Measurements from ENCODE around the gene CHMP6.

CHMP6 gene

DNA sequence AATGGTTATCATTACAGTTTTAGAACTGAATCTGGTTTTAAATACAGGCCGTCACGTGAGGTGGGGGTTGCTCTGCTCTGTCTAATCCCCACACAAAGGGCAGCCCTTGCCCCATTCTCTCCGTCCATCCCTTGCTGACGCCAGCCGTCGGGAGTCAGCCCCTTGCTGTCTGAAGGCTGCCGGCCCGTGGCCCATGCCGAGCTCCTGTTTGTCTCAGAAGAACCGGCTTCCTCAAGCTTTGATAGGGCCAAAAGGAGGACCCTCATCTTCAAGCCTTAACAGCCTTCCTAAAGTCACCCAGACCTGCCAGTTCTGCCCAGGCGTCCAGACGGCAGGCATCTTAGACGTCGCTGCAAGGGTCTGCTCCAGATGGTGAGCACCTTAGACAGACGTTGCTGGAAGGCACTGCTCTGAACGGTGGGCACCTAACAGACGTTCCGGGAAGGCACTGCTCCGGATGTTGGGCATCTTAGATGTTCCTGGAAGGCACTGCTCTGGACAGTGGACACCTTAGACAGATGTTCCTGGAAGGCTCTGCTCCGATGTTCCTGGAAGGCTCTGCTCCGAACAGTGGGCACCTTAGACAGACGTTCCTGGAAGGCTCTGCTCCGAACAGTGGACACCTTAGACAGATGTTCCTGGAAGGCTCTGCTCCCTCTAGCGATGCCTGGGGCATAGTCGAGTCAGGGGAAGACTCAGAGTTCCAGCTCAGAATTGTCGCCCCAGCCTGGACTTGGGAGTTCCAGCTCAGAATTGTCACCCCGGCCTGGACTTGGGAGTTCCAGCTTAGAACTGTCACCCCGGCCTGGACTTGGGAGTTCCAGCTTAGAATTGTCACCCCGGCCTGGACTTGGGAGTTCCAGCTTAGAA, 35.1 kb upstream of the CHMP6 start:
- no peak for DNase-seq

DNA sequence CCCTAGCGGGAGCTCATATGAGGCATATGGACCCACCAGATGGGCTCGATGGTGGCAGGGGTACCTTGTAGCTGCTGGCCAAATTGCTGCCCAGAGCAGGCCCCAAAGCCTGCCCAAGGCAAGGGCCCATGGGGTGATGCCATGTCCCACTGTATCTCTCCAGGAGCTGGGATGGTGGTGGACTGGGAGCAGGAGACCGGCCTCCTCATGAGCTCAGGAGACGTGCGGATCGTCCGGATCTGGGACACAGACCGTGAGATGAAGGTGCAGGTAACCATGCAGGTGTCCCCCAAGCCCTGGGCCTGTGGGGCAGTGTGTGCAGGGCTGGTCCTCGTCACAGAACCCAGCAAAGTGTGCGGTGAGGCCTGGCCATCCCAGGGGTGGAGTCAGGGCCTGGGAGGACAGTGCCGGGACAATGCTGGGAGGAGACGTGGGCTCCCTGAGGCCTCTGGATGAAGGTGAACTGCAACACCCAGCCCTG, 34.1 kb upstream of the CHMP6 start:
- no peak for DNase-seq

DNA sequence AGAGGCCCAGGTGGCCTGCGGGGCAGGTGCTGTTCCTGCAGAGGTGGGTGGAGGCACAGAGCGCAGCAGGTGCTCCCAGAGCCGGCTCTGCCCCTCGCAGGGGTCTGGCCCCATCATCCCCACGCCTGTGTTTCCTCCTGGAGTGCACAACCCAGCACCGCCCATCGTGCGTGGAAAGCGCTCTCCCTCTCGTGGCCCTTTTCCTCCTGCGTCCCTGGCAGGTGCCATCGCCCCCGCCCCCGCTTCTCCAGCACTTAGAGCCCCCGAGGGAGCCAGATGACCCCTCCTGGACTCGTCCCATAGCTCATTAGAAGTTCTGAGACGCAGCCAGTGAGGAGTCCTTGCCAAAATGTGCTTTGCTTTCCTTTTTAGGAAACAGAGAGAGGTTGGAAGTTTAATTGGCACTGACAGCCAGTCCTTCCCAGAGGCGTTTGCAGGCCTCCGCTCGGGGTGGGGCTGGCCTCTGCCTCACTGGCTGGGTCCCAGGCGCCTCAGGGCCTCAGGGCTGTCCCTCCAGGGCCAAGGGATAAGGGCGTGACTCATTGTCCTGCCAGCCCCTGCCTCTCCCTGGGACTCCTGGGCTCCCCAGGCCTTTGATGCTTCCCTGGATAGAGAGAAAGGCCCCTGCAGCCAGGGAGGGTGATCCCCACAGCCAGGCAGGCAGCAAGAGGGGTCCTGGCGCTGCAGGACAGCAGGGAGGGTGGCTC, 32.2 kb upstream of the CHMP6 start:
- no peak for DNase-seq

DNA sequence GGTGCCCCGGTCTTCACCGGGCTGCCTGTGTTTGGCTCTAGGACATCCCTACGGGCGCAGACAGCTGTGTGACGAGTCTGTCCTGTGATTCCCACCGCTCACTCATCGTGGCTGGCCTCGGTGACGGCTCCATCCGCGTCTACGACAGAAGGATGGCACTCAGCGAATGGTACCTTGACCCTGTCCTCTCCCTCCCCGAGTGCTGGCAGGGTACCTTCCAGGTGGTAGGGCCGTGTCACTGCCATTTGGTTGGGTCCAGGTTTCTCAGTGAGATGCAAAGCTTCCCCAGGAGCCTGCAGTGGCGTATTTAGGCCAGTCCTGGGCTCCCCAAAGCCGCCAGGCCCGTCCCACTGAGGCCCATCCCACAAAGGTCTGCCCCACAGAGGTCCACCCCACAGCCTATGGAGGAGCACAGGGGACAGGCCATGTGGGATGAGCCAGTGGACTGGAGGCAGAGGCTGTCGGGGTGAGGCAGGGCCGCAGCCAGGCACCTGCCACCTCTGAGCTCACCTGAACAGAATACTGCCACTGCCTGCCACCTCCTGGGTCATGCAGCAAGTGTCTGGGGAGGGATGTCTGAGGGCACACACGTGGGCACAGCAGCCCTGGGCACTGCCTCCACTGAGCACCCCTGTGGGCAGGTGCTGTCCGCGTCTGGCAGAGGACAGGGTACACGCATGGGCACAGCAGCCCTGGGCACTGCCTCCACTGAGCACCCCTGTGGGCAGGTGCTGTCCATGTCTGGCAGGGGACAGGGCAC, 31.4 kb upstream of the CHMP6 start:
- no peak for DNase-seq

DNA sequence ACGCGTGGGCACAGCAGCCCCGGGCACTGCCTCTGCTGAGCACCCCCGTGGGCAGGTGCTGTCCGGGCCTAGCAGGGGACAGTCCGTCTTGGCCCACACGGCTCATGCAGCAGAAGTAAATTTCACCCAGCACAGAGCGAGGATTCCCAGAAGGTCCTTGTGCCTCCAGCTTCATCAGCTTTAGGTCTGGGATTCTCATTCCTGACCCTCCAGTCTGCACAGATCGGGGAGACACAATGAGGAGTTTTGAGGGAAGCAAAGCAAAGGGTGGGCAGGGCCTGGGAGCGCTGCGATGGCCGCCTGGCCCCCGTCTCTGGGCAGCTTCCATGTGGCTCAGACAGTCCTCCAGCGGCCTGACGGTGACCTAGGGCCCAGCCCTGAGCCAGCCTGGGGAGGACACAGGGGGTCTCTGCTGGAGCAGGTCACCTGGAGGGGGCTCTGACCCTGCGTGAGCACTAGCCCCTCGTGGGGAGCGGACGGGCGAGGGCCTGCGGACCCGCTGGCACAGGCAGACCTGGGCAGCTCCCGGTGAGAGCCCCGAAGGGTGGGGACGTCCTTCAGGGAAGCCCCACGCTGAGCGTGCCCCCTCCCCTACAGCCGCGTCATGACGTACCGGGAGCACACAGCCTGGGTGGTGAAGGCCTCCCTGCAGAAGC, 30.7 kb upstream of the CHMP6 start:
- no peak for DNase-seq

DNA sequence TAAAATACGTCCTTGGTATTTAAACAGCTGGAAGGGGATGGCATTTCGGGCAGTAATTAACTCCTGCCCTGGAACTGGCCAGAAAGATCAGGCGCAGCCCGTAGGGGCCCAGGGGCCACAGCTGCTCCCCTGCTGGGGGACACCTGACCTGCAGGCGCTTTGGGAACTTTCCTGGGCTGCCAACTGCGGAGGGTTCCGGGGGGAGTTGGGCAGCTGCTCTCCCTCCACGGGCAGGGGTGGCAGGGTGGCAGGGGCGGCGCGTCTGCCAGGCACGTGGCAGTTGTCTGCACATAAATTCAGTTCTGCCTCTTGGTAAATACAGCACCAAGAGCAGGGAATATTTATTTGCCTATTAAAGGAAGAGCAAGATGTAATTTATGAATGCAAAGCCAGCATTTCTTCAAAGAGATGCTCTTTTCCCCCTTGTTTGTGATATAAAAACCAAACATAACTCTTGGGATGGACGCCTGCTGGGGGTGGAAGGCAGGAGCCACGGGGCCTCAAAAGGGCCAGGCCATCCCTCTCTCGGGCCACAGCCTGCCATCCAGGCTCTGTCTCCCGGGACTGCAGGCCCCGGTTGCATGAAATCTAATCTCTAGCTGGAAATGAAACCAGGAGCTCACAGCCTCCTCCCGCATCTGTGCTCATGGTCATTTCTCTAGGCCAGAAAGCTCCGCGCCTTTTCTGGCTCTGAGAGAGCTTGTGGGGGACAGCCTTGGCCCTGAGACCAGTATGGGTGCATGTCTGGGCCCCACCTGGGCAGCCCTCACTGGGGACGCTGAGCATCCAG, 29.9 kb upstream of the CHMP6 start:
- DNase-seq: no peak

DNA sequence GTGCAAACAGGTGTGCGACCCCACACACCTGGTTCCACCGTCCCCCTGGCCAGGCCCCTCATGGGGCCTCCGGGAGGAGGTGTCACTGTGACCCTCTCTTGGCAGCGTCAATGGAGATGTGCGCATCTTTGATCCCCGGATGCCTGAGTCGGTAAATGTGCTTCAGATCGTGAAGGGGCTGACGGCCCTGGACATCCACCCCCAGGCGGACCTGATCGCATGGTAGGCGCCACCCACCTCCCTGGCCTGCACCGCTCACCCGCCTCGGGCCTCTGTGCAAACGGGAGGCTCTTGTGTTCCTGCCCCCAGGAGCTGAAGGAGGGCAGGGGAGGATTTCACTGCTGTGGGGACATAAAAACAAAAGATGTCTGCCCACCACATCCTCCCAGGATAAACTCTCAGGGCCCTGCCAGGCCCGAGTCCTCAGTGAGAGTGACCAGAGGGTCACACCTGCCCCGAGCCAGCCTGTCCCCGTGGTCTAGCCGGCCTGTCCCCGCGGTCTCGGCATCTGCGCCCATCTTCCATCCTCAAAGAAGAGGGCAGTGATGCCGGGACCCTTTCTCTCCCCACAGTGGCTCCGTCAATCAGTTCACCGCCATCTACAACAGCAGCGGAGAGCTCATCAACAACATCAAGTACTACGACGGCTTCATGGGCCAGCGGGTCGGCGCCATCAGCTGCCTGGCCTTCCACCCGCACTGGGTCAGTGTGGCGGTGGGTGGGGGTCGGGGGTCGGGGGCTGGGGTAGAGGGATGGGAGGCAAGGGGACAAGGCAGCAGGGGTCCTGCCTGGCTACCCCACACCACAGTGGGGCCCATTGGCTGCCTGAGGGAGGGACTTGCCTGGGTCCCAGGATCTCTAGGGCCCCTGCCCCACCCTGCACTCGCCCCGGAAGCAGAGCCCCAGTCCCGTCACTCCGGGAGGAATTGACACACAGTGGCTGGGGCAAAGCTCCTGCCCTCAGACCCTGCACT, 29.0 kb upstream of the CHMP6 start:
- DNase-seq: no peak

DNA sequence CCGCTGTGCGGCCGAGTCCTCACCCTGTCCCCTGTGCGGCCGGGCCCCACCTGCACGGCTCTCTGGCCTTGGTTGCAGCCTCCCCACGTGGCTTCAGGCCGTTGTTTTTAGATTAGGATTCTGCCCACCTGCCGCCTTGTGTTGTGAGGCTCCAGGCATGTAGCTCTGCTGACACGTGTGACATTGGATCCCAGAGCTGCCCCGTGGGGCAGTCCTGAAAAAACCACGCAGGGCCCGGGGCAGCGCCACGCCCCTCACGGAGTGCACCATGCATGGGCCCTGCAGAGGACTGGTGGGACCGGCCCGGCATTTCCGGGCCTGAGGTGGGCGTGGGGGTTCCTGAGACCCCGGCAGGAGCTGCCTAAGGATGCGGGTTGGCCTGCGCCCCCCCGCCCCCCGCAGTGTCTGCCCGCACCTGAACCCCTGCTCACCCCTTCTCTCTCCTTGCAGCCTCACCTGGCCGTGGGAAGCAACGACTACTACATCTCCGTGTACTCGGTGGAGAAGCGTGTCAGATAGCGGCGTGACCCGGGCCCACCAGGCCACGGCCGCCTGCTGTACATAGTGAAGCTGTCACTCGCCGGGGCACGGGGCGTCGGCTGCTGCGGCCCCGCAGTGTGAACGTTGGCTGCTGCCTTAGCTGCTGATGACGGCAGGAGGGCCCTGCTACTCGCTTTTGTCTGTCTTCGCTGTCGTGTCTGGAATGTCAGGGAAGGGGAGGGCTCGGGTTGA, 27.7 kb upstream of the CHMP6 start:
- no peak for DNase-seq

DNA sequence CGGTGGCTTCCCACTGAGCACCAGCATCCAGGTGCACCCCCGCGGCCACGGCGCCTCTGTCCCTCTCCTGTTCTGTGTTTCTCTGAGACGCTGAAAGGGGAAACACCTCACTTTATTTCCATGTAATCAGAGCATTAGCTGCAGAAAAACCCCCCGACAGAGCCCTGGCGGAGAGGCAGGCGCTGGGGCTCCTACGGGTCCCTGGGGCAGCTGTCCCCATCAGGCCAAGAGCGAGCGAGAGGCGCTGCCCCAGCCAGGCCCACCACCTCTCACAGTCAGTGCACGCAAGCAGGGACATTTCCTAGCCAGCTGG, 27.1 kb upstream of the CHMP6 start:
- no peak for DNase-seq

DNA sequence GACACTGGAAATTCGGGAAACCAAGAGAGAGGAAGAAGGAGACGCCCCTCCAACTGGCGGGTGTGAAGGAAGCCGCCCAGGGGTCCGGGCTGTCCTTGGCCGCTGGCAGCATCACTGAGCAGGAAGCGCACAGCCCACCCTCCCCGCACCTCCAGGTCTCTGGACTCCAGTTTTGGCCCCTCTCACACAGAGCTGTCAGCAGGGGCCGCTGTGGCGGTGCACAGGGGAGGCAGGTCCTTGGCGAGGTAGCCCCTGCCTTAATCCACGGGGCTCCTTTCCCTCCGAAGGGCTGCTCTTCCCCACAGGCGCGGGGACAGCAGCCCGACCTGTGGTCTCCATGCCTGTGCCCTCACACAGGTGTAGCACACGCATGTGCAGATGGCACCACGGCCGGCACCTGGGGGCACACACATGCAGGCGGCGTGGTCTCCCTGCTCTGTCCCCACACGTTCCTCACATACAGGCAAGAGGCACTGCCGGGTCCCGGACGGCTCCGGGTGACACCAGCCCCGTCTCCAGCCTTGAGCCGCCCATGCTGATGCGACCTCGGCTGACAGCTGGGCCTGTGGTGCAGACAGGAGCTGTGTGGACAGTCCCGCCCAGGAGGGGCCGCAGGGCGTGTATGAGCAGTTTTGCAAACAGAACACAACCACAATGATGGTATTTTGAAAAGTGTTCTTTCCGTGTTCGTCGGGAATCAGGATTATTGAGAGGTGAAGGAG, 26.6 kb upstream of the CHMP6 start:
- no peak for DNase-seq

DNA sequence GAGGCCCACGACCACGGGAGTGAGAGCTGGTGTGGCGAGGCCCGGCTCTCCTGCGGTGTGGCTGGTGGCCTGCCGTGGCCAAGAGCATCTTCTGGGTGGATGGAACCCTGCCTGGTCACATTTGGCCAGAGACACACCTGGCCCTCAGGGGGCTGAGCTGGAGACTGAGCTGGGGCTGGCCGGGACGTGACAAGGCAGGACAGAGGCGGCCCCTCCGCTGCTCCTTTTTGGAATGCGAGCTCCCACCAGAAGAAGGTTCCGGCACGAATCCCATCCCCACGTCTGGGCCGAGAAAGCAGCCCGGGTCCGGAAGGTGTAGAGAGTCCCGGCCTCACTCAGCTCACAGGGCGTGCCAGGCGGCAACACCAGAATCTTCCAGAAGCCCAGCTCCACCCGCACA, 26.0 kb upstream of the CHMP6 start:
- no peak for DNase-seq

DNA sequence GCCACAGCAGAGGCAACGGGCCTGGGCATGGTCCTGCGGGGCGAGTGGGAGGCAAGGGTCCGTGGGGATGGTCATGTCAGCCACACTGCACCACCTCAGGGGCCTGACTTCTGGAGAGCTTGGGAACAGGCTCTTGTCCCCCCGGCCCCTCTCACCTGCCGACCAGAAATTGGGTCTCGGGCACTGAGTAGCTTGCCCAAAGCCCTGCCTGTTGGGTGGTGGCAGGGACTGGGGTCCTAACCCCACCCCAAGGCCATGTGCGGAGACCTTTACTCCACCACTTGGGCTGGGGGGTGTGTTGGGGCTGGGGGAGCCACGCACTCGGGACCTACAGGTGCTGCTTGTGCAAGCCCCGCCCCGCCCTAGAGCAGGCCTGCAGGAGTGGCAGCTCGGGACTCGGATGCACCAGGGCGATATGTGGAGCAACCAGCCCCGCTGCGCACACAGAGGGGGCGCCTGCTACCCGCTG, 24.2 kb upstream of the CHMP6 start:
- DNase-seq: no peak

DNA sequence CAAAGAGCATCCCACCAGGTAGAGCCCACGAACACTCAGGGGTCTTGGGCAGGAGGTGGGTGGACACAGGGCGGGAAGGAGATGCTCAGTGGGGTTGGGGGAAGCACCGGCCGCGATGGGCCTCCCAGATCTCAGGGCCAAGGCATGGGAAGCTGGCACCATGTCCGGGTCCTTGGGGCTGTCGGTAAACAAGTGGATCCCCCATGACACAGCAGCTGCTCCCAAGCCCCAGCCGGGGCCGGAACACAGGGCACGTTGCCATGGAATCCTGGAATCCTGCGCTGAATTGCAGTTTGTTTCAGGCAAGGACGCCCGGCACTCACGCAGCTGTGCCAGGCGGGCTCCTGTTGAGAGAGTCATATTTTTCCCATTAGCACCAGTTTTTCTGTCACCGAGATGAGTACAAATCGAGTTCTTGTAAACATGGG, 23.0 kb upstream of the CHMP6 start:
- DNase-seq: no peak

DNA sequence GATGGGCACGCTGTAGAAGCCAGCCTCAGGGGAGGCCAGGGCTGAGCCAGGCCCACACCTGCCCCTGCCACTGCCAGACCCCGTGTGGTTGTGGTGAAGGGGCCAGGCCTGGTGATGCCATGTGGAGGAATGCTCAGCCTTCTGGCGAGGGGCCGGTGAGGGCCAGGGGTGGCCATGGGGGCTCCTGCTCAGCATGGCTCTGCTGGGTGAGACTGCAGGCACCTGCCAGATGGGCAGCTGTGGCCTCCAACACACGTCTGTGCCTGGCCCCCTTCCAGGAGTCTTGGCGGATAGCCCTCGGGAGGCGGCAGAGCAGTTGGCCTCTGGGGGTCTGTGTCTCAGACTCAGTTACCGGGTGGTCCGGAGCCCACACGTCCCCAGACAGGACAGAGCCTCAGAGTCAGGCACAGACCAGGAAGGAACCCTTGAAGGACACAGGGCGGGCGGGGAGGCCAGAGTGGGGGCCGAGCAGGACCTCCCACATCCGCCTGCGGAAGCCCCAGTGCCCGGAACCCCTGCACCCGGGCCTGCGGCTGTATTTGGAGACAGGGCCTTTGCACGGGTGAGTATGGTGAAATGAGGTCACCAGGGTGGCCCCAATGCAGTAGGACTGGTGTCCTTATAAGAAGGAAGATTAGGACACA, 22.5 kb upstream of the CHMP6 start:
- DNase-seq: no peak

DNA sequence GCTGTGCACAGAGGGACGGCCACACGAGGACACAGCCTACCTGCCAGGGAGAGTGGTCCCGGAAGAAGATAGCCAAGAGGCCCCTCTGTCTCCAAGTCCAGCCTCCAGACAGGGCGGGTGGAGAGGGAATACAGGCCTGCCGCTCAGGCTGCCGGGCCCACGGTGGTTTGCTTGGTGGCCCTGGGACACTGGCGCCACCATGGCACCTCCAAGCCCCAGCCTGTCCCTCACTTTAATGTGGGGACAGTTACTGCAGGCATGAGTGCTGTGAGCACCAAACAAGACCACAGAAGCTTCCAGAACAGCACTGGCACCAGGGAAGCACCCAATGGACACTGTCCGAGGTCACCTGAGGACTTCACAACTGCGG, 22.0 kb upstream of the CHMP6 start:
- no peak for DNase-seq

DNA sequence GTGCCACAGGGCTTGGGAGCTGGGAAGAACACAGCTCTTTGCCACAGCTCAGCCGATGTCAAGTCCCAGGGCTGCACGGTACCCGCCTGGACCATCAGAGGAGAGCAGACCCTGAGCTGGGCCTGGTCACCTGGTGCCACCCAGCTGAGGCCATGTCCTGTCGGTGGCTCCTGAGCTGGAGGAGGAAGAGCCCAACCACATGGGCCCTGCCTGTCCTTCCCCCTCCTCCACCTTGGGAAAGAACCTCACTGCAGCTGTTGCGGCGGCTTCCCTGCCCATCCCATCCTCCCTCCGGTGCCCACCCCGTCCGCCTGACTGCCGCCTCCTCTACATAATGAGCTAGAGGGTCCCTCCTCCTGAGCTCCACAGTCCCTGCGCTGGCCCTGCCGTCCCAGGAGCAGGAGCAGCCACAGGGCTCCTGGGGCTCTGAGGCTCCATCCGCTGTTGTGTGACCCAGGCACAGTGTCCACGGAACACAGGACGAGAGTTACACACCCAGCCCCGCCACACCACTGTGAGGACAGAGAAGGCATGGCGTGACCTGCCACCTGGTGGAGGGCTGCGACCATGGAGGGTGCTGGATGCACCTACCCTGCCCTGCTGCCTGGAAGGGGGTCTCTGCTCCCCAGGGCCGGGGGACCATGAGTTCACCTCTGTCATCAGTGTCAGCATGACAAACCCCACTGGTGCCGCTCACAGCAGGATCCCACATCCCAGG, 21.4 kb upstream of the CHMP6 start:
- peak; percentile 41 for DNase-seq

DNA sequence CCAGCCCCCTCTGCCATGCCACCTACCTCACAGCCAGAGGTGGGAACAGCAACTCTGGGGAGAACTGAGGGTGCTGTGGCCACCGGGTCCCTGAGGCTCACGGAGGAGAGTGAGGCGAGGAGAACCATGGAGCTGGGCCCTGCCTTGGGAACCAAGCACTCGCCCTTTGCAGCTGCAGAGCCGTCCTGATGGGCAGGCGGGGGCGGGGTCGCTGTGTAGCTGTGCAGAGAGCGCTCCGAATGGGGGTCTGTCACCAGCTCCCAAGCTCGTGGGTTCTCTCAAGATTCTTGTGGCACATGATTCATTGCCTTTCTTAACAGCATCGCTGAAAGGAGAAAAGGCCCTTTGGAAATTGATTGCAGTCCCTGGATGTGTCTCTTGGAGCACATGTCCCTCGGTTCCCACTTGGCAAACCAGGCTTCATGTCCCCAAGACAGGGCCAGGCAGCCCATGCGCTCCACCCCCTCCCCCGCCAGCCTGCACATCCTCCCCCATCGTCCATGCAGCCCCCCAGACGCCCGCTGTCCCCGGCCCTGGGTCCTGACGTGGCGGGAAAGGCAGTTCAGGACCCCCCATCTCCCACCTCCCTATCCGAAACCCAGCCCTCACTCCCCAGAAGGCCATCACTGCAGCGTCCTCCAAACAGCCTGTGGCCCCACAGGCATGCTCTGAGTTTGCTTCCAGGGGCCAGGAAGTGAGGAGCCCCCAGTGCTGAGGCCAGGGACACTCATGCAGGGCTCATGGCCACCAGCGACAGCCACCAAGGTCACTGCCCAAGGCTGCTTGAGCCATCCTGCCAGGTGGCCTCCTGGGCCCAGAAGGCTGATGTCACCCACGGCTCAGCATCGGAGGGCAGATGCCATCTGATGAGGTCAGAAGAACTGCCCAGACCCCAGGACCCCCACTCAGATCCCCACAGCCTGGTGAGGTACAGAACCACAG, 20.6 kb upstream of the CHMP6 start:
- no peak for DNase-seq
